GM21576 (cell line): Measurements from ENCODE around the gene KATNAL2.

Experiments
- ATAC-seq: cut with Tn5 transposase; IDR thresholded peaks from one replicate; pipeline ENCODE4 v1.9.1; 2021; ENCODE audit warnings: mild to moderate bottlenecking, moderate library complexity; ENCODE audit not compliant: unreplicated experiment

Gene KATNAL2

DNA sequence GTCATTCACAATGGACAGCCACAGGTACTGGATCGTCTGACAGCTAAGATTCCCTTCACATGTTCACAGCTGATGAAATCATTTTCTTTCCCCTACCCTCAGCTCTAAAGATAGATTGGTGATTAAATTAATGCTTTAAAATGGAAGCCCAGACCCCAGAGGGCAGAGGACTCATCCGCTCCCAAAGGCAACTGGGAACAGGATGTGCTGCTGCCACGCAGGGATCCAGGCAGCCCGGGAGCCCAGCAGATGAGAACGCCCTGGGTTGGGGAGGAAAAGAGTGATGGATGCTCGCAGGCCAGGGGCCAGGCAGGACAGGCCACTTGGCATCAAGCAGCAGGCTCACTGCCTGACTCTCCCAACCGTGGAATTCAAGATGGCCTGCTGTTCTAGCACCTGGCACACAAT lies 191.6 kb downstream of the KATNAL2 start:
- ATAC-seq, result no peak

GRCh38 chr18:47109720-47110119 lies 192.3 kb downstream of the KATNAL2 start:
- ATAC-seq, result no peak

- no peak for ATAC-seq
Measured at GRCh38 chr18:47110492-47111274, 193.3 kb downstream of the KATNAL2 start.

DNA sequence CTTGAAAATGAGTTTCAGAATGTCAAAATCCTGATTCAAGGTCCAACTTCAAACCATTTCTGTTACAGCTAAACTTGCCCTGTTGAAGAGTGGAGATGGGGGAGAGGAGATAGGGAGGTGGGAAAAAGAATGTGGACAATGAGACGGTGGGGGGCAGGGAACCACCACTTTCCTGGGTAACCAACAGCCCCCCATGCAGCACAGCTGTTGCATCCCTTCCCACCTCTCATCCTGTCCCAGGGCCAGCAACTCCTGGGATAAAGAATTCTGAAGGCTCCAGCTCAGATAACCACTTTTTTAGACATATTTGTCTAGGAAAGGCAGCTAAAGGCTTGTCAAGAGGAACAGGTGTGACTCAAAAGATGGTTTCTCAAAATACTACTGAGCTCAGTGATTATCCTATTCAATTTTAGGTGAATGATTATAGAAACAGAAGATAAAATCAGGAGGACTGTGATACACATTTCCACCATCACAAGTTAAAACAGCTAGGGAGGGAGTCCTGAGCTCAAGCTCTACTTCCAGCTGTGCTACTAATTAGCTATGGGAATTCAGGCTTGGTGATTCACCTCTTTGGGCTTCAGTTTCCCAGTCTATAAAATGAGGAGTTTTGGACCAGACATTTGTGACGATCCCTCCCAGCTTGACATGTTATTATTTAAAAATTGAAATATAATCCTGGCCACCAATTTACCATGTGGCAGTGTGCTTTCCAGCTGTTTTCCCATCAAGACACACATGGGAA lies 196.6 kb downstream of the KATNAL2 start:
- ATAC-seq, result no peak

- no peak for ATAC-seq
Measured at GRCh38 chr18:47115205-47115604, 197.8 kb downstream of the KATNAL2 start.

DNA sequence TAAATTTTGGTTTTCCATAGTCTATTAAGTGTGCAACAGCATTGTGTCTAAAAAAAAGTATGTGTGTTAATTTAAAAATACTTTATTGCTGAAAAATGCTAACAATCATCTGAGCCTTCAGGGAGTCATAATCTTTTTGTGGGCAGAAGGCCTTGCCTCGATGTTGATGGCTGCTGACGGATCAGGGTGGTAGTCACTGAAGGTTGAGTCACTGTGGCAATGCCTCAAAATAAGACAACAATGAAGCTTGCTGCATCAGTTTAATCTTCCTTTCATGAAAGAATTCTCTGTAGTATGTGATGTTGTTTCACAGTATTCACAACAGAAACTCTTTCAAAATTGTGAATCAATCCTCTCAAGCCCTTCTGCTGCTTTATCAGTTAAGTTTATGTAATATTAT lies 201.6 kb downstream of the KATNAL2 start:
- no peak for ATAC-seq

DNA sequence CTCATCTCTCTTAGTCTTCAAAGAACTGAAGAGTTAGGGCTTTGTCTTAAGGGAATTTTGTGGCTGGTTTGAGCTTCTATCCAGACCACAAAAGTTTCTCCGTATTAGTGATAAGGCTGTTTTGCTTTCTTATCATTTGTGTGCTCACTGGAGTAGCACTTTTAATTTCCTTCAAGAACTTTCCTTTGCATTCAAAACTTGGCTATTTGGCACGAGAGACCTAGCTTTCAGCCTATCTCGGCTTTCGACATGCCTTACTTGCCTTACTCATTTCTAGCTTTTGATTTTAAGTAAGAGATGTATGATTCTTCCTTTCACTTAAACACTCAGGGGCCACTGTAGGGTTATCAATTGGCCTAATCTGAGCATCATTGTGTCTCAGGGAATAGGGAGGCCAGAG lies 203.0 kb downstream of the KATNAL2 start:
- ATAC-seq, result peak; percentile 90

DNA sequence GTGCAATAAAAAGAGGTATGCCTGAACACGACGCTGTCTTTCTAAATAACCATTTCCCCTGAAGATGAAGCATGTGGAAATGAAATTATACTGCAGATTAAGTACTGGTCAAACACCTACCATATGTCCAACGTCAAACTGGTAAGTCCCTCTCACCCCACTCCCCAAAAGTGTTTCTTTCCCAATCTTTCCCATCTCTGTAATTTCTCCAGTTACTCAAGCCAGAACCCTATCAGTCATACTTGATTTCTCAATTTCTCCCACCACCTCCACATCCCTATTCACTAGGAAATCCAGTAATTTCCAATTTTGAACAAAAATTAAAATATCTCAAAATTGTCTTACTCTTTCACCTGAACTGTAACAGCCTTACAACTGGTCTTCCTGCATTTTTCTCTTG lies 203.7 kb downstream of the KATNAL2 start:
- ATAC-seq, result no peak

DNA sequence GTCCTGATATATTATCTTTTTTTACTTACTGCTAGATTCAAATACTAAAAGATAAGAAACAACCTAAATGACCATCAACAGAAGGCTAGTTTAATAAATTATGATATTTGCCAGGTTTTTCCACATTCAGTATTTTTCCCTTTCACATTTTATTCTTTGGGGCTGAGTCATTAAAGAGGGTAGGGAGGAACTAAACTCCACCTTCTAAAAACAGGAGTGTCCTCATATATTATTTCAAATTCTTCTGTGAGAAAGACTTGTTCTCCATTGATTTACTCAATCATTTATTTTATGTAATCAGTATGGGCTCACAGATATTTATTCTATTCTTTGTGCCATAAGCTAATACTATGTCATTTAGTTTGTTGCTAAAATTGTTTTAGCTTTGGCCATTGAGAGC lies 223.9 kb downstream of the KATNAL2 start:
- no peak for ATAC-seq

GRCh38 chr18:47143153-47143552 lies 225.8 kb downstream of the KATNAL2 start:
- no peak for ATAC-seq

DNA sequence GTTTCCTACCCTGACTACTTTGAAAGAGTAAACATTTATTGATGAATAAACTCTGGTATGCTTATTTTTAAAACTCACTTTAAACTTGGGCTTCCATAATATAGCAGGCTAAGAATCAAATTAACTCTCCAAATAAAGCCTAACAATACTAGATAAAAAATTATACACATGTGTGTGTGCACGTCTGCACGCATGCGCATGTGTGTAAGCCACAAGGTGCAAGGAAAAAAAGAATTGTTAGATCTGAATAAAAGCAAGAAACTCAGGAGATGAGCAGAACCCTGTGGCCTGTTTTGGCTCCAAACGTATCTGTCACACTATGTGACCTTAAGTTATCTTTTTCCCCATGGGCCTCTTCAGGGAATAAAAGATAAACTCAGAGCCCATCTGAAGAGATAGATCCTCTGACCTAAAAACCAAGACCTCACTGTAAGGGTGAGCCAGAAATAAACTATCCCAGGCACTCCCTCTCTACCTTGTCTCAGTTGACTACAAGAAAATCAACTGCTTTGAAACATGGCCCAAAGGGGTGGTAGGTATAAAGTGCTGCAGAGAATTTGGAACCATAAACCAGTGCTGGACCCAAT lies 226.6 kb downstream of the KATNAL2 start:
- ATAC-seq, result no peak

GRCh38 chr18:47146206-47146605 lies 228.8 kb downstream of the KATNAL2 start:
- no peak for ATAC-seq

DNA sequence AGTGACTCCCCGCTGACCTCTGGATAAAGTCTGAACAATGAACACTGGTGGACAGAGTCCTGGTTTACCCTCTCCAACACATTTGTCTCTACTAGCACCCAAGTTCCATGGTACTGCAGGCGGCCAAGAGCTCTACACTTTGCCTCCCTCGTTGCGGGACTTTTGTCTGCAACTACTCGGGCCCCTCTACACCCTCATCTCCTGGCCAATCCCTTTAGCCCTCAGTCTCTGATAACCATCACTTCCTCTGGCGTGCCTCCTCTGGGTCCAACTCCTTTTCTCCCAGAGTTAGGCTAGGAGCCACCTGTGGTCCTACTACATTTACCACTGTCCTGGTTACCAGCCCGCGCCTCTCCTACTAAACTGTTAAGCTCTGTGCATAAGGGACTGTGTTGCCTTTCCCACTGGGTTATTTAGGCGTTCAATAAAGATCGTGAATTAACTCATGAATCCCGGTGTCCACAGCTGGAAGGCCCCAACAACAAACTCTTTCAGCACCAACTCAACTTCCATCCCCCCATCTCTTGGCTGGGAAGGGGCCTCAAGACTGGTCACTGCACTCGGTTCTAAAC lies 232.1 kb downstream of the KATNAL2 start:
- no peak for ATAC-seq

- peak; percentile 90 for ATAC-seq
Measured at GRCh38 chr18:47150029-47150823, 232.8 kb downstream of the KATNAL2 start, which contains the start of gene HDHD2. Gene HDHD2, minus strand, starts transcription at chr18:47150500. Its CDS starts 14,061 bp downstream, at chr18:47136439.

- peak; percentile 9 for ATAC-seq
Measured at GRCh38 chr18:47150824-47151366, 233.5 kb downstream of the KATNAL2 start.

GRCh38 chr18:47151439-47151838 lies 234.0 kb downstream of the KATNAL2 start:
- no peak for ATAC-seq
